GM19025 (cell line): ENCODE results near the gene DICER1.
A peak's percentile ranks its signal among the peaks of the same experiment; 100 is the strongest.
"Not testable (repeated sequence)": the region's sequence is repeated elsewhere in the genome, so short reads cannot be mapped to it uniquely, and the experiment has no call there.

Experiments used
- ATAC-seq: cut with Tn5 transposase; IDR thresholded peaks from one replicate; pipeline ENCODE4 v1.9.1; 2021; ENCODE audit warnings: mild to moderate bottlenecking, low read depth, moderate library complexity; ENCODE audit not compliant: unreplicated experiment

Gene DICER1

DNA sequence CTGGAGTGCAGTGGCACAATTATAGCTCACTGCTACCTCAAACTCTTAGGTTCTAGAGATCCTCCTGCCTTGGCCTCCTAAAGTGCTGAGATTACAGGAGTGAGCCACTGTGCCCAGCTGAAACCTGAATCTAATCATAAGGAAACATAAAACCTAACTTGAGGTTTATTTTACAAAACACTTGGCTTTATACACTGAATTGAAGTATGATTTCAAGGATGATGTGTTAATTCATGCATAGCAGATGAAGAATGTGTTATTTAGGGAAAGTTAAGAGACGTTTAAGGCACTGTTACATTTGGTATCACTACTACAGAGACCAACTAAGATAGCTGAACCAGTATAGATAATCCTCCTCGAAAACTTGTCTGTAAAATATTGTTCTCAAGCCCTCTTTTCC lies 6.4 kb downstream of the DICER1 start:
- no peak for ATAC-seq

DNA sequence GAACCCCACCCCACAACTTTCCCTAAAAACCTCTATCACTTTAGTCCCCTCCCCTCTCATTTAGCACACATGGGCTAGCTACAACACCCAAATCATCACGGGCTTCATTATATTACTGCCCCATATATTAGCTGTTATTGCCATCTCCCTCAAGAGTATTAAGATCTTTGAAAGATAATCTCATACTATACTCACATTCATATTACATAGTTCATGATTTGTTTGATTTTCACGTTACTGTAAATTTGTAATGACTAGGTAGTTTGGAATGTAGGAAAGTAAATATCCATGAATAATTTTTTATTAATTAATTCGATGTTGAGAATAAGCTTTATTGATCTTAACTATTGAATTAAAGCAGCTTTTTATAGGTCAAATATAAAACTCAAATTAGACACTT lies 7.9 kb downstream of the DICER1 start:
- ATAC-seq: no peak

DNA sequence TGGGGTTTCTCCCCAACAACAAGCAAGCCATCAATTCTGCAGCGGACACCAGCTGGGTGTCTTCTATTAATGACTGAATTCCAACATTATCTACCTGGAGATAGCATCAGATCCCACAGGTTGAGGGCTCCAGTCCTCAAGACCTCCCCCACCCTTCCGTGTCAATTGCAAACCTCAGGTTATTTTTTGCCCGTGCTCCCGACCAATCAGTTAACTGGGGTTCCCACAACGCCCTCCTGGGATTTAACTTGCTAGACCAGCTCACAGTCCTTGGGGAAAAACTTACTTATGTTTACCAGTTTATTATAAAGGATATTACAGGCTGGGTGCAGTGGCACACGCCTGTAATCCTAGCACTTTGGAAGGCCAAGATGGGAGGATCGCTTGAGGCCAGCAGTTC lies 9.7 kb downstream of the DICER1 start:
- no peak for ATAC-seq

DNA sequence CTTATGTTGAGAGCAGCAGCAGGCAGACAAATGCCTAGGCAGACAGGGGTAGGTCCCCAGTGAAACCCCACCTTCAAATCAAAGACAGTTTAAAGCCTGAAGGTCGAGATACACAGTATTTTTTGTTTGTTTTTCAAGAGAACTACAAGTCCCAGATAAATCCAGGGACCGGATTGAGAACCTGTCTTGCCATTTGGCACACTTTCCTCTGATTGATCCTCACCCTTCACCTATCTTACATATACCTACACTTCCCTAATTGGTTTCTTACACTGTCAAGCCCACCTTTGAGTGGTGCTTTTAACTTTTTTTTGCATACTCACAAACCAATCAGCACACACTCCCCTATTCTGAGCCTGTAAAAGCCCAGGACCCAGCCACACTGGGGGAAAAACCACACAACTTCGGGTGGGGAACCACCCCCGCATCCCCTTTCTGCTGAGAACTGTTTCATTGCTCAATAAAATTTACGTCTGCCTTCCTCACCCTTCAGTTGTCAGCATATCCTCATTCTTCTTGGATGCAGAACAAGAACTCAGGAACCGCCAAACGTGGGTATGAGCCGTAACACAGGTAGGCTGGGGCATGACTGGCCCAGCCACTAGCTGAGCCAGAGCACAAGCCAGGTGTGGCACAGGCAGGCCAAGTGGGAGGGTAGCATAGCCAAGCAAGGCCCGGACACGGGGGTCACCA lies 11.1 kb downstream of the DICER1 start:
- no peak for ATAC-seq

DNA sequence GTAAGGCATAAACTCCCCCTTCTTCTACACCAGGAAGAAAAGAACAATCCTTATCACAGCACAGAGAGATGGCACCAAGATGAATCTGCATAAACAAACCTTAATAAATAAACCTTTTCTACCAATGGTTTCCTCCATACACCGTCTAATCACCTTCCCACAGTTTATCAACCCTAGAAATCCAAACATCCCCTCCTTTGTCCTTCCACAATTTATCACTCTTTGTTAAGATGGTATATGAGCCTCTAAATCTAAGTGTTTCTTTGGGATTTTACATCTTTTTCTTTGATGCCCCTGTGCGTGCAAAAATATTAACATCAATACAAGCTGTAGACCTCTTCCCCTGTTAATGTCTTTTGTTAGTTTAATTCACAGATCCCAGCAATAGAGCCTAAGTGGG lies 12.5 kb downstream of the DICER1 start:
- ATAC-seq: no peak

DNA sequence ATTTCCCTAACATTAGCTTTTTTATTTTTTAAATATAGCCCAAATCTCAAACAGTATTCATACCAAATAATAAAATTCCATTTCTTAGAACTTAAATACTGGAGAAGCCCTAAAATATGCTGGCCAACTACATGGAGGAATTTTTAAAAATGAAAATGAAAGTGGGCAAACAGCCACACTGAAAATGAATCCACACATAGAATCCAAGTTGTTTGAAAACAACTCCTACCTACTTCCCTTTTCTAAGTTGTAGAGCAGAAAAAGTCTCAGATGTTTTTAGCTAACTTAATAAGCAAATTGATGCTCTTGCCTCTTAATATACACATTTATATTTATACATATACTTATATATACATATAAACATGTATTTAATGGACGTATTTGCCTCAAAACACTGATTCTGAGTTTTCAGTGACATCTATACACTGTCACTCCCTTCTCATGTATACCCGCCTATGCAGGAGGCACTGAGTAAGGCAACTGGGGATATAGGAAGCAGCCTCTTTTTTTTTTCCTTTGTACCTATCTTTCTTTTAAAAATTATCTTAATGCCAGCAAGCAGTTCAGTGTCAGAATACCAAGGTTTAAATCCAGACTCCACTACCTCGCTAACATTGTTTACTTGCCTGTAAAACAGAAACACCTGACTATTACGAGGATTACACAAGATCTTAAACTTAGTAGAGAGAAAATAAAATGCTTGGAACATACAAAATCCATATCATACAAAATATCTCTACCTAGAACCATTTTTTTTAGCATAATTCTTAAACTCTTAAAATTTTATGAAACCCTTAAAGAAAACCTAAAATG lies 13.3 kb downstream of the DICER1 start:
- no peak for ATAC-seq

DNA sequence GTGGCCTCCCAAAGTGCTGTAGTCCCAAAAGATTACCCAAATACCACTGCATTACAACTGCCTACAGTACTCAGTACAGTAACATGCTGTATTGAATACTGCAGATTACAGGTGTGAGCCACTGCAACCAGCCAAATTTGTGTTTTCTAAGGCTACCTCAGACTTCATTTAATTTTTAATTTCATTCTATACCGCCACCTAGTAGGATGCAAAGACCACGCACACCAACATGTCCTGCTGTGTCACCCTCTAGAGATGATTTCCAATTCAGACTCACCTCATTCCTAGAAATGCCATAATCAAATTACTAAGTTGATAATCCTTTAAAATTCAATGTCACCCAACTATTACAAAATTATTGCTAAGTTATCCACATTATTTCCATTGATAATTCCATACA lies 15.1 kb downstream of the DICER1 start:
- ATAC-seq: no peak

DNA sequence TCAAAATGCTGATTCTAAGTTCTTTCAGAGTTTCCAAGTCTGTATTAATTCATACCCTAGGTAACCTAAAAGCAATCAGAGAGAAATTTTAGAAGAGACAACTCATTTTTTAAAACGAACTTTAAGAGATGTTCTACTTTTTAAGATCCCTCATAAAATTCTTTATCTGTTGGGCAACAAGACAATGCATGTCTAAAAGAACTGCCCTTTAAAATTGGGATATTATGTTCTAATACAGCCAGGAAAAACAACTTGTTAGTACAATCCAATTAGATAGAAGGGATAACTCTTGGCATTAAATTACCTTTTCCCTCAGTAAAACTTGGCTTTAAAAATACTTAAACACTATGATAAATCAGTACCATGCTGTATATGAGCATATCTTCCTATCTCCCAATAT lies 15.6 kb downstream of the DICER1 start:
- no peak for ATAC-seq

DNA sequence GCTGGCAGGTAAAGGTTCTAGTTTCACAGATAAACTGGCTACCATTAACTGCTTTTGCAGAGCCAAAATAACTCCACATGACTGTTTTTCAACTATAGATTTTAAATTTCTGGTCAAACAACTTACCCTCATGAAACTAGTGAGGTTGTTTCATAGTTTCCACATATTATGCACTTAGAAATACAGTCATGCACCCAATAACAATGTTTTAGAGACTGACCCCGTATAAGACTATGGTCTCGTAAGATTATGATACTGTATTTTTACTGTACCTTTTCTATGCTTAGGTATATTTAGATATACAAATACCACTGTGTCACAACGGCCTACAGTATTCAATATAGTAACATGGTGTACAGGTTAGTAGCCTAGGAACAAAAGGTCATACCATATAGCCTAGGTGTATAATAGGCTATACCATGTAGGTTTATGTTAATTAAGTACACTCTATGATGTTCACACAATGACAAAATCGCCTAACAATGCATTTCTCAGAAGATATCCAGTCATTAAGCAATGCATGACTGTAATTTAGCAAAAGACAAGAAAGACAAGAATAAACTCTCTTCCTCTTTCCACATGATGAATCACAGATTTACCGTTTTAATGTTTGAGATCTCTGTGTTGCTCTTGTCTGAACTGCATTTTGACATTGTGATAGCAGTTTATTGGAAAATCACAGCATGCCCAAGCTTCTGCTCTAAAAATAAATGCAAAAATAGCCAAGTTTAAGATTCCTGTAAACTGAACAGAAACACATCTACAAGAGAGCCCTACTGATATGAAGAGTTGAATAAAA lies 17.1 kb downstream of the DICER1 start:
- ATAC-seq: no peak

DNA sequence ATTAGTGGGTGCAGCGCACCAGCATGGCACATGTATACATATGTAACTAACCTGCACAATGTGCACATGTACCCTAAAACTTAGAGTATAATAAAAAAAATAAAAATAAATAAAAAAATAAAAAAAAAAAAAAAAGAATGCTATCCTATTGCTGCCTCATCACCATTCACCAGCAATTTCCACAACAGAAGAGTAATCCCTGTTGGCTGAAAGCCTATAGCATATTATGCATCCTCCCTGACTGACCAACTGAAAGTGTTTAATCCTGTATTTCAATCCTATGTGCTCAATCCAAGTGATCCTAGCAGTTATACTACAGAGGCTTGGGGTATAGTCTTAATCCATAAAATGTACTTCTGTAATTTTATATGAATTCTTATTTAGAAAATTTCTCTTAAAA lies 18.5 kb downstream of the DICER1 start:
- ATAC-seq: no peak

DNA sequence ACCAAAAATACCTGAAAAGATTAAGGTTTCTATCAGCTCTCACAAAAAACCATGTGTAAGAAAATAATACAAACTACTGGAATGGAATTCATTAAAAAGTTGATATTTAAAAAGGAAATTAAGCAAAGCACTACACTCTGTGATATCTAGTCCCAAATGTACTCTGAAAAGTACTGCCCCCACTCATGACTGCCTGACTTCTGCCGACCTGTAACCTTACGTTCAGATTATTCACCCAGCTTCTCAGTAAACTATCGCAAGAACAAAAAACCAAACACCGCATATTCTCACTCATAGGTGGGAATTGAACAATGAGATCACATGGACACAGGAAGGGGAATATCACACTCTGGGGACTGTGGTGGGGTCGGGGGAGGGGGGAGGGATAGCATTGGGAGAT lies 18.9 kb downstream of the DICER1 start:
- not testable (repeated sequence) for ATAC-seq

DNA sequence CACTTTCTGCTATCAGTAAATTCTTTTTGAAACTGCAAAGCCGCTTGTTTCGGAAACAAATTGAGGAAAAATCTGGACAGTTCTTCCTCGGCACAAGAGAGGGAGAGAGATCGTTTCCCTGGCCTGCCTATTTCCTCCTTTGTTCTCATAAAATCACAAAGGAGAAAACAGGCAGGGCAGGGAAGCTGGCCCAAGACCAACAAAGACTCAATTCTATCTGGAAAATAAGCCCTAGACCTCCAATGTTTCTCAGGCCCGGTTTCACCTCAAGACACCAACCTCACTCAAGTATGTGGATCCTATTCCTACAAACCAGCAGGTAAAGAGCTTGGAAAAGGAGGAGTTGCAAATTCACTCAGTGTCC lies 19.5 kb downstream of the DICER1 start:
- no peak for ATAC-seq

DNA sequence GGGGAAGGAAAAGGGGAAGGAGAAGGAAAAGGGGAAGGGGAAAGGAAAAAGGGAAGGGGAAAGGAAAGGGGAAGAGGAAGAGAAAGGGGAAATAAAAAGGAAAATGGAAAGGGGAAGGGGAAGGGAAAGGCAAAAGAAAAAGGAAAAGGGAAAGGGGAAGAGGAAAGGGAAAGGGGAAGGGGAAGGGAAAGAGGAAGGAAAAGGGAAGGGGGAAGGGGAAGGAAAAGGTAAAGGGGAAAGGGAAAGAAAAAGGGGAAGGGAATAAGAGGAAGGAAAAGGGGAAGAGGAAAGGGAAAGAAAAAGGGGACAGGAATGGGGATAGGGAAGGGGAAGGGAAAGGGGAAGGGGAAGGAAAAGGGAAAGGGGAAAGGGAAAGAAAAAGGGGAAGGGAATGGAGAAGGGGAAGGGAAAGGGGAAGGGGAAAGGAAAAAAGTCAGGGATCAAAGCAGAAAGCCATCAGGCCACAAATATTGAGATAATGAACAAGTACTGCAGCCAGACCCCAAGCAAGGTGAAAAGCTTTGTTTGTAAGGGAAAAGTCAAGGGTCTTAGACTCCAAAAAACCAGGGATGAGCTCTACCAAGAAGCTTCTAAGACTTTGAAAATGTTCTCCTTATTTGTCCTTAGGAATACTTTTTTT lies 20.0 kb downstream of the DICER1 start:
- no peak for ATAC-seq

DNA sequence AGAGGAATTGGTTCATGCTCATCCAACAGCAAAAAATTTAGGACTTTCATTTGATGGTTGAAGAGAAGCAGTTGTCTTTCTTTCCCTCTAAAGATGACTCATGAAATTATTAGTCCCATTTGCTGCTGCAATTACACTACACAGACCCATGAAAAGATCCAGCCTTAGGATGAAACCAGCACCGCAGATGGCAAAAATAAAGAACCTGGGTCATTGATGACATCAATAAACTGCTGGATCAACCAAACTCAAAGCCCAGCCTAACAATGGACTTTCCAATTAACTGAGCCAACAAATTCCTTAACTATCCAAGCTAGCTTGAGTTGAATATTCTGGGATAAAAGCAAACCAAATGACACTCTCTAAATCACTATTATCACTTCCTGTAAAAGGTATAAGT lies 20.7 kb downstream of the DICER1 start:
- ATAC-seq: no peak

DNA sequence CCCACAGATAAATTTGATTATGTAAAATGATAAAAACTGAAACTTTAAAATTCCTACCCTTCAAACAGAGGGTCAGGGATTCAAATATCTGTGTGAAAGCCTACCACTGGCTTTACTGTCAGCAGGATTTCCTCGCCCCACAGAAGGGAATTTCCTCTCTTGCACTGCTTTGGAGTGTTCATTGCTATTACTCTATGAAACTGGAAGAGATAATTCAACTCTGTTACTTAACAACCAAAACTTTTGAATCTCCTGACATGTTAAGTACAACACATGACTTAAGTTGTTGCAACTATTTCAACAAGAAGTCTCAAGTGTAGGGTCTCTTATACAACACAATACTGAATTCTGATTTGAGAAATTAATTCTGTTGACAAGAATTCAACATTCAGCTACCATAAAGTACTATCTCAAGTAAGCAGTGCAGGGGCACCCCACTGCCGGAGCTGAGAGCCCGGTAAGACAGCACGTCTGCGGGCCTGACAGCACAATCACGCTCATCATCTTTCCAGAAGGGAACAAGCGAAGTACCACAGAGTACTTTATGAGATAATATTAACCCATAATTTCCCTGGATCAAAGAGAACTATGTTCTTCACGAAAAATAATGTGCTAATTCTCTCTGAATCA lies 22.9 kb downstream of the DICER1 start:
- ATAC-seq: peak; percentile 58

DNA sequence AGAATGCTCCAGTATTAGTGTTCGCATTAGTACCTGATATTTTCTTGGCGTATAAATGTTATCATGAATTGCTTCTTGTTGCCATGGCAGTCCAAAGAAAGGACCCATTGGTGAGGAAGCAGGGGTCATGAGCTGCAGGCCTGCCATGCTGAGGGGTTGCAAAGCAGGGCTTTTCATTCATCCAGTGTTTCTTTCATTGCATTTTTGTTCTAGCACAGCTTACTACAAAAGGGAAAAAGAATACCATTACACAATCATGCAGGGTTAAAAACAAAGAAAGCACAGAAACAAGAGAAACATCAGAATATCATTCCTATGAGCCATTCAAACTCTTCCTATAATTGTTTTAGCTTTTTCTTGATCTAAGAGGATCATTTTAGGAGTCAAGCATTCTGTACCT lies 24.0 kb downstream of the DICER1 start:
- ATAC-seq: no peak

DNA sequence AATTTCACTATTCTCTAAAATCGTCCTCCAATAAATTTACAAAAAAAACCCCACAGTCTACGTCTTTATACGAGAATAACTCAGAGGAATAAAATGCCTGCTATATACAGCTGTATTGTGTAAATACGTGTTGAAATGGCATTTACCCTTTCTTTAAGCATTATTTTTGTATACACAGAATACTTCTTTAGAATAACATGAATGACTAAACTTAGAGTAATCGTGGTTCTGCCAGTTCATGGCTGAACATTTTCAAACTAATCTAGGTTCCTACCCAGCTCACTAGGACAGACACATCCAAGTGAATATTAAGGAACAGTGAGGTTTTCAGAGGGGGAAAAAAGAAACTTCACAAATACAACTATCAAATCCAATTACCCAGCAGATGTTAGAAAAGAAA lies 24.6 kb downstream of the DICER1 start:
- no peak for ATAC-seq

DNA sequence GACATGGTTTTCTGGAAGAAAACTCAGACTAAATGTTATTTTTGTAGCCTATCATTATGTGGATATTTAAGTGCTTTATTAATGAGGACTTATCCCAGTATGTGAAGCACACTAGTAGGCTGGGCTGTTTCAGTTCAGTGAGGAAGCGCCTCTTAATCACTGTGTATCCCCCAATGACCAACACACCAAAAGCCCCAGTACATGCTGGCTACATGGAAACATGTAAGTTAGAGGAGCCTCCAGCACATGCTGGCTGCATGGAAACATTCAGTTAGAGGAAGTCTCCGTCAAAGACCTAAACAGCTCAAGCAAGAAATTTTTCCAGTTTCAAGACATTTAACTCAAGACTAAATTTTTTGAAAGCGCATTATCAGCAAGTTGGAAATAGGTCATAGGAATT lies 26.8 kb downstream of the DICER1 start:
- no peak for ATAC-seq

DNA sequence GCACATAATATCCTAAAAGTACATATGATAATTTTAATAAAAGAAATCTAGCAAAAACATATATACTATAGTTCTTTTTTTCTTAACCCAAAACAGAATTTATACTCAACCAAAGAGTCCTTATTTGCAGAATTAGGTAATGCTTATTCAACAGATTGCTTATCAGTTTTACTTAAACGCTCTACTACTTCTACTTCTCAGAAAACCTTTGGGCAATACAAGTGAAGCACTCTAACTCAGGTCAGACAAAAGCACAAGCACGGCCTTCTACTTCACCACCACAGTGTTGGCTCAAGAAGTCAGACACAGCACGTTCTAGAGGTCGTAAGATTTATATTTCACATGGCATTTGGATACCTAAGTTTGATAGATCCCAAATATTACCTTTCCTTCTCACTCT lies 29.2 kb downstream of the DICER1 start:
- ATAC-seq: no peak

DNA sequence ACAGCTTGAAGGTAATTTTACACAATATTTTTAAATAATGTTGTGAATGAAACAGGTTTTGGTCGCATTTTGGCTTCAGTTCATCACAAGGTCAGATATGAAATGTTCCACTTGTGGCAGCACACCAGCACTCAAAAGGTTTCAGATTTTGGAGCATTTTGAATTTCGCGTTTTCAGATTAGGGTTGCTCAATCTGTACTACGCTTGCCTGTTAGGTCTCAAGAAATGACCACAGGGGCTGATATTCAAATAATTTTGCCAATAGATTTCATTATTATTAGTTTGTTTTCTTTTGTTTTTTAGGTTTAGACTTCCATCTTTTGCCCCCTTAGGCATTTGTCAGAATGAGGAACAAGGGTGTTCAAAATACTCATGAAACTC lies 29.8 kb downstream of the DICER1 start:
- no peak for ATAC-seq
